Fibroblast of villous mesenchyme (primary cell): ENCODE results near the gene FGF14. TPM values are rescaled to one million over a fixed set of nuclear protein-coding genes. Genes with fewer than 3 reads are reported as not detected.

Experiments used
- DNase-seq: peaks from one replicate; pipeline ENCODE4 v3.0.0-alpha.2; 2010; ENCODE audit warnings: low read depth
- H3K4me3 ChIP-seq: 2 replicates; pipeline ENCODE4 v1.5.1; 2011; ENCODE audit warnings: low read depth, mild to moderate bottlenecking, low read length
- CTCF ChIP-seq: IDR thresholded peaks from 2 replicates; pipeline ENCODE4 v1.5.1; 2012; ENCODE audit warnings: low read depth, mild to moderate bottlenecking, low read length; ENCODE audit not compliant: insufficient read depth
- total RNA-seq: library from RNA; depleted of rRNA; stranded (reverse); fragments of >200 nt; gene quantifications from 2 replicates; pipeline ENCODE4 v1.2.3, GENCODE V29; 2012

Gene FGF14
- total RNA-seq, 1 donor = under 0.01 TPM

GRCh38 chr13:101780211-101780610, 621.6 kb downstream of the FGF14 start:
- no peak for DNase-seq

GRCh38 chr13:101779147-101779546, 622.7 kb downstream of the FGF14 start:
- DNase-seq = no peak
- H3K4me3 ChIP-seq = no peak overlapping the region
- TF ChIP-seq CTCF = no peak

More at GRCh38 chr13:101780211-101780610, 621.6 kb downstream of the FGF14 start:
- no peak for TF ChIP-seq CTCF
- no peak overlapping the region for H3K4me3 ChIP-seq

GRCh38 chr13:101775267-101775666, 626.6 kb downstream of the FGF14 start:
- H3K4me3 ChIP-seq = no peak overlapping the region
- DNase-seq = no peak
- no peak for TF ChIP-seq CTCF

GRCh38 chr13:101774393-101774792, 627.5 kb downstream of the FGF14 start:
- no peak overlapping the region for H3K4me3 ChIP-seq
- no peak for TF ChIP-seq CTCF
- no peak for DNase-seq

GRCh38 chr13:101773062-101773461, 628.8 kb downstream of the FGF14 start:
- TF ChIP-seq CTCF = no peak
- no peak for DNase-seq

GRCh38 chr13:101767131-101767530, 634.7 kb downstream of the FGF14 start:
- TF ChIP-seq CTCF = no peak
- no peak for DNase-seq
- H3K4me3 ChIP-seq = no peak overlapping the region

More at GRCh38 chr13:101773062-101773461, 628.8 kb downstream of the FGF14 start:
- H3K4me3 ChIP-seq = no peak overlapping the region

- no peak for TF ChIP-seq CTCF
- H3K4me3 ChIP-seq = no peak overlapping the region
- no peak for DNase-seq
Measured at GRCh38 chr13:101763191-101763590, 638.7 kb downstream of the FGF14 start.
